NCI-H748 (cell line): Measurements from ENCODE around the gene GPR26.
"Not testable (repeated sequence)": the region's sequence is repeated elsewhere in the genome, so short reads cannot be mapped to it uniquely, and the experiment has no call there.

Experiments used
- DNase-seq: peaks from one replicate; lab custom pipeline; 2025; ENCODE audit not compliant: unreplicated experiment; lab: John Stamatoyannopoulos, UW

Gene GPR26

GRCh38 chr10:123704812-123705211, 38.7 kb downstream of the GPR26 start:
- DNase-seq, result no peak

- no peak for DNase-seq
Observed at GRCh38 chr10:123706236-123706635, 40.1 kb downstream of the GPR26 start.

- DNase-seq, result no peak
Observed at GRCh38 chr10:123715546-123715945, 49.4 kb downstream of the GPR26 start.

GRCh38 chr10:123717336-123717735, 51.2 kb downstream of the GPR26 start:
- no peak for DNase-seq

- no peak for DNase-seq
Observed at GRCh38 chr10:123718544-123719060, 52.4 kb downstream of the GPR26 start.

GRCh38 chr10:123720536-123720935, 54.4 kb downstream of the GPR26 start:
- no peak for DNase-seq

GRCh38 chr10:123721441-123722049, 55.4 kb downstream of the GPR26 start:
- no peak for DNase-seq

- no peak for DNase-seq
Observed at GRCh38 chr10:123722351-123722750, 56.2 kb downstream of the GPR26 start.

GRCh38 chr10:123724747-123725146, 58.6 kb downstream of the GPR26 start:
- DNase-seq, result no peak

GRCh38 chr10:123726381-123726780, 60.2 kb downstream of the GPR26 start:
- no peak for DNase-seq

GRCh38 chr10:123726836-123727235, 60.7 kb downstream of the GPR26 start:
- no peak for DNase-seq

GRCh38 chr10:123729523-123729922, 63.4 kb downstream of the GPR26 start:
- peak; percentile 7 for DNase-seq

GRCh38 chr10:123736917-123737316, 70.8 kb downstream of the GPR26 start:
- not testable (repeated sequence) for DNase-seq

- no peak for DNase-seq
Observed at GRCh38 chr10:123741146-123741545, 75.0 kb downstream of the GPR26 start.

GRCh38 chr10:123741711-123742110, 75.6 kb downstream of the GPR26 start:
- no peak for DNase-seq

- DNase-seq, result no peak
Observed at GRCh38 chr10:123742751-123743440, 76.7 kb downstream of the GPR26 start.

GRCh38 chr10:123743441-123744223, 77.5 kb downstream of the GPR26 start:
- DNase-seq, result no peak

GRCh38 chr10:123744224-123744536, 78.0 kb downstream of the GPR26 start:
- no peak for DNase-seq
